ENCODE data around the gene GON4L. TPM values are rescaled to one million over a fixed set of nuclear protein-coding genes. Genes with fewer than 3 reads are reported as not detected.

GON4L gene, protein sequence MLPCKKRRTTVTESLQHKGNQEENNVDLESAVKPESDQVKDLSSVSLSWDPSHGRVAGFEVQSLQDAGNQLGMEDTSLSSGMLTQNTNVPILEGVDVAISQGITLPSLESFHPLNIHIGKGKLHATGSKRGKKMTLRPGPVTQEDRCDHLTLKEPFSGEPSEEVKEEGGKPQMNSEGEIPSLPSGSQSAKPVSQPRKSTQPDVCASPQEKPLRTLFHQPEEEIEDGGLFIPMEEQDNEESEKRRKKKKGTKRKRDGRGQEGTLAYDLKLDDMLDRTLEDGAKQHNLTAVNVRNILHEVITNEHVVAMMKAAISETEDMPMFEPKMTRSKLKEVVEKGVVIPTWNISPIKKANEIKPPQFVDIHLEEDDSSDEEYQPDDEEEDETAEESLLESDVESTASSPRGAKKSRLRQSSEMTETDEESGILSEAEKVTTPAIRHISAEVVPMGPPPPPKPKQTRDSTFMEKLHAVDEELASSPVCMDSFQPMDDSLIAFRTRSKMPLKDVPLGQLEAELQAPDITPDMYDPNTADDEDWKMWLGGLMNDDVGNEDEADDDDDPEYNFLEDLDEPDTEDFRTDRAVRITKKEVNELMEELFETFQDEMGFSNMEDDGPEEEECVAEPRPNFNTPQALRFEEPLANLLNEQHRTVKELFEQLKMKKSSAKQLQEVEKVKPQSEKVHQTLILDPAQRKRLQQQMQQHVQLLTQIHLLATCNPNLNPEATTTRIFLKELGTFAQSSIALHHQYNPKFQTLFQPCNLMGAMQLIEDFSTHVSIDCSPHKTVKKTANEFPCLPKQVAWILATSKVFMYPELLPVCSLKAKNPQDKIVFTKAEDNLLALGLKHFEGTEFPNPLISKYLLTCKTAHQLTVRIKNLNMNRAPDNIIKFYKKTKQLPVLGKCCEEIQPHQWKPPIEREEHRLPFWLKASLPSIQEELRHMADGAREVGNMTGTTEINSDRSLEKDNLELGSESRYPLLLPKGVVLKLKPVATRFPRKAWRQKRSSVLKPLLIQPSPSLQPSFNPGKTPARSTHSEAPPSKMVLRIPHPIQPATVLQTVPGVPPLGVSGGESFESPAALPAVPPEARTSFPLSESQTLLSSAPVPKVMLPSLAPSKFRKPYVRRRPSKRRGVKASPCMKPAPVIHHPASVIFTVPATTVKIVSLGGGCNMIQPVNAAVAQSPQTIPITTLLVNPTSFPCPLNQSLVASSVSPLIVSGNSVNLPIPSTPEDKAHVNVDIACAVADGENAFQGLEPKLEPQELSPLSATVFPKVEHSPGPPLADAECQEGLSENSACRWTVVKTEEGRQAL (N-terminal part only)
- 10 to 100 TPM; 17.2 to 36.1 (median 19.9) TPM for total RNA-seq

DNA sequence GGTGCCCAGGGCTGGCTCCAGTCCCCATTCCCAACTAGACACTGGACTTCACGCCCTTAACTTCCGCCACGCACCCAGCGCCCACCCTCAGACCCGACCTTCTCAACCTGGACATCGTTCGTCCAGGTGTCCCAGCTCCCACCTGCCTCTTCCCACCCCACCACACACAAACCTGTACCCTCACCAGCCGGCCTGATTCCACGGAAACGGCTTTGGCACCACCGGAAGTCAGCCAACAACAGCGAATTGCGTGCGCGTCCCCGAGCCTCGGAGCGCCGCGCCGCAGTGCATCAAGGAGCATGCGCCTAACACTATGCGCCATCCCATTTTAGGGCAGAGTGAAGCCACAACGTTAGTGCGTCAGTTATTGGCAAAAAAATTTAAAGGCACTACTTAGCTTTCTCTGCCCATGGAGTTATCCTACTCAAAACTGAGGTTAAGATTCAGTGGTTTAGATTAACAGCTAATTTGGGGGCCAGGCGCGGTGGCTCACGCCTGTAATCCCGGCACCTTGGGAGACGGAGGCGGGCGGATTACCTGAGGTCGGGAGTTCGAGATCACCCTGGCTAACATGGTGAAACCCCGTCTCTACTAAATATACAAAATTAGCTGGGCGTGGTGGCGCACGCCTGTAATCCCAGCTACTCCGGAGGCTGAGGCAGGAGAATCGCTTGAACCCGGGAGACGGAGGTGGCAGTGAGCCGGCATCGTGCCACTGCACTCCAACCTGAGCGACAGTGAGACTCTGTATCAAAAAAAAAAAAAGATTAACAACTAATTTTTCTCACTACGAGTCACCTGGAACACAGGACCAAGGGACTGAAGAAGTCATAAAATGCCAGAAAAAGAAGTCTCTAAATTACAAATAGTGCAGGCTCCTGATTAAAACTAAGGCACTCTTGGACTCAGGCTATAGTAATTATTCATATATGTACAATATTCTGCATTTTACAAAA lies at the start of gene GON4L:
Gene GON4L, minus strand, starts transcription at position 240 of the 956 bp plus-strand sequence. CDS start 3,434 bp downstream, outside the sequence.
- peak within 1 kb of the TSS; percentile 67 to 93 (median 82) for H3K4me3 ChIP-seq
- peak; percentile 75 to 85 for ATAC-seq
- H3K27ac ChIP-seq = peak within 1 kb of the TSS; percentile 88 to 93 (median 89)
- intact Hi-C loops (cut with DNase I; ENCODE audit: low total_unique reads) = loop anchor here (1.0 to 10.0 kb wide), 3 partner anchors 308 to 549 kb away; partner anchors contain the start of genes FDPS and RUSC1
- peaks cover 0 to 28% of the 10 kb centered on the region in 2 donors for H3K36me3 ChIP-seq
- TF ChIP-seq, protein P1, sequence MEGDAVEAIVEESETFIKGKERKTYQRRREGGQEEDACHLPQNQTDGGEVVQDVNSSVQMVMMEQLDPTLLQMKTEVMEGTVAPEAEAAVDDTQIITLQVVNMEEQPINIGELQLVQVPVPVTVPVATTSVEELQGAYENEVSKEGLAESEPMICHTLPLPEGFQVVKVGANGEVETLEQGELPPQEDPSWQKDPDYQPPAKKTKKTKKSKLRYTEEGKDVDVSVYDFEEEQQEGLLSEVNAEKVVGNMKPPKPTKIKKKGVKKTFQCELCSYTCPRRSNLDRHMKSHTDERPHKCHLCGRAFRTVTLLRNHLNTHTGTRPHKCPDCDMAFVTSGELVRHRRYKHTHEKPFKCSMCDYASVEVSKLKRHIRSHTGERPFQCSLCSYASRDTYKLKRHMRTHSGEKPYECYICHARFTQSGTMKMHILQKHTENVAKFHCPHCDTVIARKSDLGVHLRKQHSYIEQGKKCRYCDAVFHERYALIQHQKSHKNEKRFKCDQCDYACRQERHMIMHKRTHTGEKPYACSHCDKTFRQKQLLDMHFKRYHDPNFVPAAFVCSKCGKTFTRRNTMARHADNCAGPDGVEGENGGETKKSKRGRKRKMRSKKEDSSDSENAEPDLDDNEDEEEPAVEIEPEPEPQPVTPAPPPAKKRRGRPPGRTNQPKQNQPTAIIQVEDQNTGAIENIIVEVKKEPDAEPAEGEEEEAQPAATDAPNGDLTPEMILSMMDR (IDR thresholded peaks at IDR 0.05 in 4 of 5, conservative IDR thresholded peaks at IDR 0.05 in 1 of 5) = no peak
- peak; percentile 40 to 52 for TF ChIP-seq POLR2A (IDR thresholded peaks at IDR 0.05)
- no peaks in the 10 kb centered on the region for H3K9me3 ChIP-seq
- peaks cover 26 to 30% of the 10 kb centered on the region in 2 donors for H3K4me1 ChIP-seq
- no peaks in the 10 kb centered on the region for H3K27me3 ChIP-seq
- in situ Hi-C loops (cut with MboI; ENCODE audit: low sequenced_read_pairs in 4 of 4) = no loop called here
- DNase-seq = peak; percentile 81 to 86

DNA sequence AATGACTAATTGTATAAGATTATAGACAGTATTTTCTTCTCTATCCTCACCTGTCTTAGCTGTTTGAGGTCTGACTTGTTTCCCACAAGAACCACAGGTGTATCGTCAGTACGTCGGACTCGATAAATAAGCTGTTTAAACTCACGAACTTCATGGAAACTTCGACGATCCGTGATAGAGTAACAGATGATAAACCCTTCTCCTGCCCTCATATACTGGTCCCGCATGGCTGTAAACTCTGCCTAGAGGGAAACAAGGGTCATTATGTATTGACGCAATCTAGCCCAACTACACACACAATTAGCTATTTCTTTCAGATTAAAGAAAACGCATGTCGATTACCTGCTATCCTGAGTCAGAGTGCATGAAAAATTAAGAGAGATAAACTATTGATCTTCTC lies 47.2 kb upstream of the GON4L start:
- H3K4me3 ChIP-seq = no peak overlapping the region
- H3K4me1 ChIP-seq = no peaks in the 10 kb centered on the region
- ATAC-seq (no peak), DNase-seq (no peak)
- in situ Hi-C loops (cut with MboI; ENCODE audit: low sequenced_read_pairs in 4 of 4) = no loop called here
- H3K27ac ChIP-seq = no peak overlapping the region
- H3K9me3 ChIP-seq = no peaks in the 10 kb centered on the region
- intact Hi-C loops (cut with DNase I; ENCODE audit: low total_unique reads) = no loop called here
- no peaks in the 10 kb centered on the region for H3K27me3 ChIP-seq
- peaks cover 9 to 97% of the 10 kb centered on the region in 2 donors for H3K36me3 ChIP-seq
- TF ChIP-seq POLR2A (IDR thresholded peaks at IDR 0.05) = no peak
- TF ChIP-seq, protein P1 (IDR thresholded peaks at IDR 0.05 in 4 of 5, conservative IDR thresholded peaks at IDR 0.05 in 1 of 5) = no peak

DNA sequence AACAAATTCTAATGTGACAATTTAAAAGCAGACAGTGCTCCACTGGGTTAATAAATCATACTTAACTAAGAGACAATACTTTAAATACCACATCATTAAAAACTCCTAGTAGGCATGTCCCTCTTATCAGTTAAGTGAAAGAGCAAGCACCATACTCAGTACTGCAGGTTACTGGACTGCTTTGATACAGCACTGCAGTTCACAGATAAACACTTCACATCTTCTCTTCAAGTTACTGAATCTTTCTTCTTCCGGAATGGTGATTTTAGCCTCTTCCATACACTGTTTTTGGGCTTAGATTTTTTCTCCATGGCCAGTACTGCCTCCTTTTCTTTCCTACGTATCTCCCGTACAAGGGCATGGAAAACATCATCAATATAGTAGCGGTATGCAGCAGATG lies 43.1 kb upstream of the GON4L start:
- intact Hi-C loops (cut with DNase I; ENCODE audit: low total_unique reads) = no loop called here
- no peak overlapping the region for H3K27ac ChIP-seq
- no peaks in the 10 kb centered on the region for H3K27me3 ChIP-seq
- H3K4me1 ChIP-seq = no peaks in the 10 kb centered on the region
- no peak overlapping the region for H3K4me3 ChIP-seq
- no peak for DNase-seq
- TF ChIP-seq, protein P1 (IDR thresholded peaks at IDR 0.05 in 4 of 5, conservative IDR thresholded peaks at IDR 0.05 in 1 of 5) = no peak
- no peak for TF ChIP-seq POLR2A (IDR thresholded peaks at IDR 0.05)
- no peak for ATAC-seq
- in situ Hi-C loops (cut with MboI; ENCODE audit: low sequenced_read_pairs in 4 of 4) = no loop called here
- H3K9me3 ChIP-seq = no peaks in the 10 kb centered on the region
- H3K36me3 ChIP-seq = peaks cover 9 to 82% of the 10 kb centered on the region in 2 donors
